Kidney epithelial cell (primary cell): ENCODE data around the gene KIAA2012. TPM values are rescaled to one million over a fixed set of nuclear protein-coding genes. Genes with fewer than 3 reads are reported as not detected.
A peak's percentile ranks its signal among the peaks of the same experiment; 100 is the strongest.

ENCODE experiments used
- DNase-seq: peaks from one replicate; pipeline ENCODE4 v3.0.0-alpha.2; 2010; ENCODE audit warnings: low read depth
- H3K27me3 ChIP-seq: 2 replicates; pipeline ENCODE4 v1.6.0; 2011; ENCODE audit warnings: low read length; ENCODE audit not compliant: control insufficient read depth, insufficient read depth
- H3K36me3 ChIP-seq: 2 replicates; pipeline ENCODE4 v1.5.1; 2011; ENCODE audit warnings: low read length; ENCODE audit not compliant: control insufficient read depth, insufficient read depth
- H3K4me3 ChIP-seq: 2 replicates; pipeline ENCODE4 v1.5.1; 2011; ENCODE audit warnings: low read depth, mild to moderate bottlenecking, control low read depth, low read length
- CTCF ChIP-seq: IDR thresholded peaks from 2 replicates; pipeline ENCODE4 v1.5.1; 2011; ENCODE audit warnings: mild to moderate bottlenecking, moderate library complexity, low read length, control low read depth, inconsistent platforms; ENCODE audit not compliant: insufficient read depth, poor library complexity, severe bottlenecking
- total RNA-seq: library from RNA; depleted of rRNA; stranded (reverse); fragments of >200 nt; gene quantifications from 2 replicates; pipeline ENCODE4 v1.2.3, GENCODE V29; 2015

KIAA2012 gene
- total RNA-seq, 1 donor from 2014 or later, result not detected

- Histone ChIP-seq H3K27me3 (no peaks in the 10 kb centered on the region), H3K4me3 (no peak overlapping the region), H3K36me3 (no peaks in the 10 kb centered on the region)
- no peak for TF ChIP-seq CTCF
- DNase-seq, result no peak
Measured at GRCh38 chr2:202204855-202205254, 131.8 kb downstream of the KIAA2012 start.

GRCh38 chr2:202208526-202208925 is 135.5 kb downstream of the KIAA2012 start:
- Histone ChIP-seq H3K36me3 (no peaks in the 10 kb centered on the region), H3K4me3 (no peak overlapping the region), H3K27me3 (no peaks in the 10 kb centered on the region)
- TF ChIP-seq CTCF, result no peak
- no peak for DNase-seq

GRCh38 chr2:202215179-202215578 is 142.1 kb downstream of the KIAA2012 start:
- TF ChIP-seq CTCF, result no peak
- no peak for DNase-seq

GRCh38 chr2:202221873-202222272 is 148.8 kb downstream of the KIAA2012 start:
- no peak for DNase-seq
- H3K36me3 ChIP-seq, result no peaks in the 10 kb centered on the region

More at GRCh38 chr2:202215179-202215578, 142.1 kb downstream of the KIAA2012 start:
- H3K4me3 ChIP-seq, result no peak overlapping the region
- H3K36me3 ChIP-seq, result no peaks in the 10 kb centered on the region
- H3K27me3 ChIP-seq, result no peaks in the 10 kb centered on the region

GRCh38 chr2:202237787-202238233 is 164.8 kb downstream of the KIAA2012 start:
- peak overlapping the region; percentile 95 for H3K4me3 ChIP-seq
- no peaks in the 10 kb centered on the region for H3K27me3 ChIP-seq
- no peaks in the 10 kb centered on the region for H3K36me3 ChIP-seq
- TF ChIP-seq CTCF, result no peak
- no peak for DNase-seq

More at GRCh38 chr2:202221873-202222272, 148.8 kb downstream of the KIAA2012 start:
- Histone ChIP-seq H3K27me3 (no peaks in the 10 kb centered on the region), H3K4me3 (no peak overlapping the region)
- no peak for TF ChIP-seq CTCF
